GM19240 (cell line): ENCODE measurements around the gene AGXT.
"Not testable (repeated sequence)": the region's sequence is repeated elsewhere in the genome, so short reads cannot be mapped to it uniquely, and the experiment has no call there.

Experiments
- DNase-seq: peaks from one replicate; pipeline ENCODE4 v3.0.0; 2011; ENCODE audit warnings: low spot score; ENCODE audit not compliant: insufficient read length

Gene AGXT

DNA sequence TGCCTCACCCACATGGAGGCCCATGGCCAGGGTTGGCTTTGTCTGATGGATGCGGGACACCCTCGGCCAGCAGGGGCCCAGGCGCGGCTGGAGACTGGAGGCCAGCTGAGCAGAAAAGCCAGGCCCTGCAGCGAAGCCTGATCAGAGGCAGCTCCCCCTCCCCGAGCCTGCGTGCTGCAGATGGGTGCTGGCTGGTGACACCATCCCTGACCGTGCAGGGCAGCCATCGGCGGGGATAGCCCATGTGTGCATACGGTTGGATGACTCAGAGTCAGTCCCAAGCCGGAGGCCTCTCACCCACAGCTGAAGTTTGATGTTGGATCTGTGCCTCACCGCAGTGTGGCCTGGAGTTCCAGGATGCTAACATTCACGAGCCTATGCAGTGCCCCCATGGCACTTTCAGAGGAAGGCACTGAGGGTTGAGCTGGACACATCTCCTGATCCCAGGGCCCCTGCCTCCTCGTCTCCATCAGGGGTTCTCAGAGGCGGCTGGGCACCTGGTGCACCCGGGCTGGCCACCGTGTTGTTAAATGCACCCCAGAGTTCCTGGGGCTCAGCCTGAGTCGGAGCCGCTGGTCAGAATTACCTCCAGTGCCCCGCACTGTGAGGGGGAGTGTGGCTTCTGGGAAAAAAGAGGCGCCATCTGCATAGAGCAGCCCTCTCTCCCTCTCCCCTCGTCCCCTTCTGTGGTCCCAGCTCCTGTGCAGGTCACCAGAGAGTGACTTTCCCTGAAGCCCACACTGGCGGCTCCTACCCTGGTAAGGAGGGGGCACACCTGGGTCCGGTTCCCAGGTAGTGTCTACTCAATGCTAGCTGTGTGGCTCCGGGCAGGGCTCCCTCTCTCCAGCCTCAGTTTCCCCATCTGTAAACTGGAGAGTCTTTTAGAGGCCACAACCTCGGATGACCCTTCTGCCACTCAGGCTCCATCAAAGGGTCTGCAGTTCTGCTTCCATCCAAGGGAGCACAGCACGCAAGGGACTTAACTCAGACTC lies 29.2 kb upstream of the AGXT start:
- no peak for DNase-seq

DNA sequence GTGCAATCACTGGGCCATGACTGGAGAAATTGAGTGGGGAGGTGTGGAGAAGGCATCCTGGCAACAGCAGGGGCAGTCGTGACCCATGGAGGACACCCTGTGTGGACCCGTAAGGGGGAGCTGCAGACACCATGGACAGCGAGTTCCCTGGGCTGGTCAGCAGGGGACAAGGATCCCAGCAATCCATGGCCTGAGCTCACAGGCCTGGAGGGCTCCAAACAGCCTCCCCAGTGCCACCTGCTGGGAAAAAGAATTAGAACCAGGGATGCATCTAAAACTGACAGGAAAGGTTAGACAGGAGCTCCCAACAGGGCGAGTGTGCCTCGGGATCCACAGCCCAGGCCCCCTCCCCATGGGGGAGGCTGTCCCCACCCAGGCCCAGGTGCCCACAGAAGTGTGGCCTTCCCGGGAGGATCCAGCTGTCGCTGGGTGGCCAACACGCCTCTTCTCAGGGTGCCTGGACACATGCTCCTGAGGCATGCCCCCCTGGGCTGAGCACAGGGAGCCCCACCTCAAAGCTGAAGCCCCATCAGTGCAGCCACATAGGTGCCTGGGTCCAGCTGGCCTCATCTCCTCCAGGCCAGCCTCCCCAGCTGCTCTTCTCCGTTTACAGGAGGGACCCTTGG lies 28.1 kb upstream of the AGXT start:
- no peak for DNase-seq

- DNase-seq: not testable (repeated sequence)
Observed at GRCh38 chr2:240846309-240846708, 22.3 kb upstream of the AGXT start.

- DNase-seq: no peak
Observed at GRCh38 chr2:240846873-240847595, 21.6 kb upstream of the AGXT start.

DNA sequence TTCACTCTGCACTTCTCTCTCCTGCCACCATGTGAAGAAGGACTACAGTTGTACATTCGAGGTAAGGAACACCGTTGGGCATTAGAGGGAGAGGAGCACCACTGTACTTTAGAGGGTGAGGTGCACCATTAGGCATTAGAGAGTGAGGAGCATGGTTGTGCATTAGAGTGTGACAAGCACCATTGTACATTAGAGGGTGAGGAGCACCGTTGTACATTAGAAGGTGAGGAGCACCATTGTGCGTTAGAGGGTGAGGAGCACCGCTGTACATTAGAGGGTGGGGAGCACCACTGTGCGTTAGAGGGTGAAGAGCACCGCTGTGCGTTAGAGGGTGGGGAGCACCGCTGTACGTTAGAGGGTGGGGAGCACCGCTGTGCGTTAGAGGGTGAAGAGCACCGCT lies 20.8 kb upstream of the AGXT start:
- DNase-seq: no peak

GRCh38 chr2:240848900-240849680 lies 19.5 kb upstream of the AGXT start:
- DNase-seq: no peak

GRCh38 chr2:240850026-240850425 lies 18.6 kb upstream of the AGXT start:
- DNase-seq: no peak

DNA sequence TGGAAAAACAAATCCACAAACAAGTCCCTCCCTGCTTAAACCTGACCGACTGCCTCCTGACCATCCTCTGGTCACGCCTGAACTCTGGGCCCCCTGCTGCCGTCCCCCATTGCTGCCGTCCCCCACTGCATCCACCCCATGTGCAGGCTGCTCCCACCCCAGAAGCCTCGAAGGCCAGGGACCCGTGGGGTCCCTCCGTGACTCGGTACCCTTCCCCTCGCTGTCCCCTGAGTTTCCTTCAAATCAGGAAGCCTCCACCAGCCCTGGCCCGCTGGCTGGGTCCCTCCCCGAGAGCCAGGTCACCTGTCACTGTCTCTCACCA lies 17.9 kb upstream of the AGXT start:
- DNase-seq: no peak

GRCh38 chr2:240851078-240851991 lies 17.3 kb upstream of the AGXT start:
- DNase-seq: peak; percentile 78

DNA sequence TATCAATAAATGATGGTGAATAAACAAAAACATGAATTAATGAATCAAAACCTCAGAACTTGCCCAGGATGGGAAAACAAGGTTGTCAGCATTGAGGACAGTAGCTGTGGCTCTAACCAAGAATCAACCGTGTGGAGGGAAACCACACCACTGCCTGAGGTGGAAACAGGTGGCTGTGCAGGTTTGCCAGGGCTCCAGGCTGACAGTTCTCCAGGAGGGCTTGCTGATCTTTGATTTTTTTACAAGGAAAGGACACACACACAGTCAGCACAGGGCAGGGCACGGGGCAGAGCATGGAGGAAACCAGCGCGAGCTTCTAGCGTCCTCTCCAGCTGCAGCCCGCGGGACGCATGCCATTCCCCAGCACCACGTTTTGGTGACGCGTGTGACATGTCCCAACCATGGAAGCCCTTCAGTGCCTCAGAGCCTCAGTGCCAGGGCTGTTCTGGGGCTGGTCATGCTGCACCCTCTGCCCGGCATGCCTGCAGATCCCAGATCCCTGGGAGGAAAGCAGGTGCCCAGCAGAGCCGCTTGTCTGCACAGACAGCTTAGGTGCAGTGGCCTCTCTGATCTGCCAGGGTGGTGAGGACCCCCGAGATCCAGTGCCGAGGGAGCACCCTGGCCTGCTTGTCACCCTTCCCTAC lies 15.8 kb upstream of the AGXT start:
- DNase-seq: no peak

- no peak for DNase-seq
Observed at GRCh38 chr2:240855670-240856069, 13.0 kb upstream of the AGXT start.

- no peak for DNase-seq
Observed at GRCh38 chr2:240856151-240856980, 12.3 kb upstream of the AGXT start.

DNA sequence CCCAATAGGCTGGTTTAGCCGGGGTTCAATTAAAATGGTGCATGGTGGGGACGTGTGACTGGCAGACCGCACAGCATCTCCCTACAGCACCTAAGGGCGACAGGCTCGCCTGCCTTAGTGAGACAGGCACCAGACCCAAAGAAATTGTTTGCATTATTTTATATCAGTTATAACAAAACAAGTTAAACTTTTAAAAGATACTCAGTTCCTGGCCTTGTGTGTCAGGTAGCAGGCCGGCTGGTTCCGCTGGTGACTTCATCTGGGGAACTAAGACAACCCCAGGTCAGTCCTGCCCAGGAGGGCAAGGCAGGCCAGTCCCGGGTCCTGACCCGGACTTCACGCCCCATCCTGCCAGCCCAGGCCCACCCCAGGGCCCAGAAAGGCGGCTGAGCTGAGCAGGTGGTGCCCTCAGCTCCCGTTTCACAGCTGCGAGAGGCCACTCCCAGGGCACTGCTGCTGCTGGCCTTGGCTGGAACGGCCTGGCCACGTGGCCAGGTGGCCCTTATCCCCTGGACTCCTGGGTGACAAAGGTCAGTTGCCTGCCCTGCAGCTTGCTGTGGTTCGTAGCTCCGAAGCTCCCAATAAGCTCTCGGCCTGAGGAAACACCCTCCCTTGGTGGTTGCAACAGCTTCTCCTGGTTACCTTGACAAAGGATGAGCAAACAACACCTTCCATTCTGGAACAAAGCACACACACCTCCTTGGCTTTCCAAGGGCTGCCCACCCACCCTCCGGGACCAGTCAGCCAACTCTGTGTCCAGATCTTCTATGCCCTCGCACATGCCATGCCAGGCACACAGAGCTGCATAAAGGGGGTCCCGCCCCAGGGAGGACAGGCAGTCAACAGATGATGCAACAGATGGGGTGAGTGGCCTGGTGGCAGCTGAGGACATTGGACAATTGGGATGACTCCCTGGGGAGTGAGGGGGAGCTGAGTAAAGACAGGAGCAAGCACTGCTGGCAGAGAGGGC lies 11.3 kb upstream of the AGXT start:
- DNase-seq: no peak

DNA sequence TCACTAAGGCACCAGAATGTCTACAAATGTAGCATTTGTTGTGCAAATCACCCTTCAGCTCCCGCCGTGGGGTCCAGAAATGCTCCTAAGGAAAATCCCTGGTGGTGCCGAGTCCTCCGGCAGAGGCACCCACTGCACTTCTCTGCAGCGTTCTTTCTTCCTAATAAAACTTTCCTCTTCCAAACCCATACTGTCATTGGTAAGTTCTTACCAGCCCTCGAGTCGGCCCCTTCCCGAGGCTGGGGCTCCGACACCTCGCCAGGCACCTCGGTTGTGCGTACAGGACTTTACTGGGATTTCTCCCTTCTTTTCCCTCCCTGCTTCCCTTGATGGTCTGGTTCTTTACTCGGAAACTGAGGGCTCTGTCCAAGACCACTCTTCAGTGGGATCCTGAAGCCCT lies 10.3 kb upstream of the AGXT start:
- DNase-seq: no peak

DNA sequence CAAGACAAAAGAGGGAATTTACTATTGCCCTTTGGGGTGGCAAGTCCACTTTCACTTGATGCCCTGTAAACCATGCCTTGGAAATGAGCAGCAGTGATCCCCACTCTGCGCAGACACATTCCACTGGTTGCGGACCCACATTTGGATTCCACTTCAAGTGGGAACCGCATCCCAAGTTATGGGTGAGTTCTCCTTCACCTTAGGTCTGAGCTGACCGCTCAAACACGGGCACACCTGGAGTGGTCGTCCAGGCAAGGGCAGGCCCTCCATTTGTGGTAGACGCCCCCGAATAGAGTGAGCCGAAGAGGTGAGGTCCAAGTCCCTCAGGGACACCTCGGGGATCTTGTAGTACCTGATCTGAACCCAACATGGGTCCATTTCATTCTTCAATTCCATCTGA lies 9.8 kb upstream of the AGXT start:
- no peak for DNase-seq

DNA sequence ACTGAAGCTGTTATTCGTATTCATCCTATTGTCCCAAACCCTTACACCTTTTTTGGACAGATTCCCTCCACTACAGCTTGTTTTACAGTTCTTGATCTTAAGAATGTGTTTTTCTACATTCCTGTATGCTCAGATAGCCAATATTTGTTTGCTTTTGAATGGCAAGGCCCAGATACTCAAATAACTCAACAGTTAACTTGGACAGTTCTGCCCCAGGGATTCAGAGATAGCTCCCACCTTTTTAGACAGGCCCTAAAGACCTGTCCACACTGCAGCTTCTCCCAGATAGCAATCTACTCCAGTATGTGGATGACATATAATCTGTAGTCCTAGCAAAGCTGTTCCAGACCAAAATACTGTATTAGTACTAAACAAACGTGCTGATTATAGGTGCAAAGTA lies 7.1 kb upstream of the AGXT start:
- no peak for DNase-seq

DNA sequence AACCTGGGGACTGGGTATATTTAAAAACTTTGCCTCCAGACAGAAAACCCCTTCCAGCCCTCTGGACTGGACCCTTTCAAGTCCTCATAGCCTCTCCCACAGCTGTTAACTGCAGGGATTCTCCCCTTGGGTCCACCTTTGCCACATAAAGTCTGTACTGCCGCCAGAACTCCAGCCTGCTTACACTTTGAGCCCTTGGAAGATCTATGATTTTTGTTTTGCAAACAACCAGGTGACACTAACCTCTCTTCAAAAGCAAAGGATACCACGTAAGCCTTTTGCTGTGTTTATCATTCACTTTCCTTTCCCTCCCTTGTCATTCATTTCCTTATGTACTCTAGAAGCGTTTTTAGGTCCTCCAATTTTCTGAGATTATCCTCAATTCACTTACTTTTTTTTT lies 4.1 kb upstream of the AGXT start:
- DNase-seq: no peak

DNA sequence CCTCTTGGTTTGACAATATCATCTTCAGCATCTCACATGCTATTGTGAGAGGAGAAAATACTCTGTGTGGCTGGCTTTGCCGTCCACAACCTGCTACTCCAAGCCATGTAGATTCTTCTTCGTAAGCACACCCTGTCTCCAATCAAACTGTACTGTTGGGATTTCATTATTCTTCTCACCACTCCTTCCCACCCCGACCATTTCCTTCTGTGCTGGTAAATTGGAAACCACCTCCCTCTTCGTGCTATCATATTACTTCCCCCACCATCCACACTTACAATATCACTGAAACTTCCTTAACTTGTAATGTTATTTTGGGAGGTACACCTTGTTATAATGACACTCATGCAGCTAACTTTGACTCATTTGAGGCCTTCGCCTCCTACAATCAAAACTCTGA lies 3.2 kb upstream of the AGXT start:
- no peak for DNase-seq
